Gastroesophageal sphincter (tissue), 3 donors: ENCODE measurements around the gene LYL1.

Experiments
- POLR2AphosphoS5 ChIP-seq: sonication (generic); formaldehyde crosslinking; IDR thresholded peaks from one replicate; pipeline ENCODE4 v1.6.1; 2017; ENCODE audit warnings: antibody characterized with exemption
- TF ChIP-seq, protein P1 (sequence below), 4 experiments: fragments of 200-600 bp in 2 of 4; fragments of 450-650 bp in 2 of 4; sonication (generic) in 1 of 4; IDR thresholded peaks; one replicate each; pipeline ENCODE4 v1.5.1; 2017 to 2019; ENCODE audit warnings: antibody characterized with exemption in 4 of 4, mild to moderate bottlenecking in 2 of 4, moderate library complexity in 2 of 4

- TF ChIP-seq, protein P1, sequence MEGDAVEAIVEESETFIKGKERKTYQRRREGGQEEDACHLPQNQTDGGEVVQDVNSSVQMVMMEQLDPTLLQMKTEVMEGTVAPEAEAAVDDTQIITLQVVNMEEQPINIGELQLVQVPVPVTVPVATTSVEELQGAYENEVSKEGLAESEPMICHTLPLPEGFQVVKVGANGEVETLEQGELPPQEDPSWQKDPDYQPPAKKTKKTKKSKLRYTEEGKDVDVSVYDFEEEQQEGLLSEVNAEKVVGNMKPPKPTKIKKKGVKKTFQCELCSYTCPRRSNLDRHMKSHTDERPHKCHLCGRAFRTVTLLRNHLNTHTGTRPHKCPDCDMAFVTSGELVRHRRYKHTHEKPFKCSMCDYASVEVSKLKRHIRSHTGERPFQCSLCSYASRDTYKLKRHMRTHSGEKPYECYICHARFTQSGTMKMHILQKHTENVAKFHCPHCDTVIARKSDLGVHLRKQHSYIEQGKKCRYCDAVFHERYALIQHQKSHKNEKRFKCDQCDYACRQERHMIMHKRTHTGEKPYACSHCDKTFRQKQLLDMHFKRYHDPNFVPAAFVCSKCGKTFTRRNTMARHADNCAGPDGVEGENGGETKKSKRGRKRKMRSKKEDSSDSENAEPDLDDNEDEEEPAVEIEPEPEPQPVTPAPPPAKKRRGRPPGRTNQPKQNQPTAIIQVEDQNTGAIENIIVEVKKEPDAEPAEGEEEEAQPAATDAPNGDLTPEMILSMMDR (IDR thresholded peaks at IDR 0.05) = peak in 2 of 4 experiments; percentile 14 to 26
- peak; percentile 77 for TF ChIP-seq POLR2AphosphoS5
Measured at GRCh38 chr19:13102666-13103580, at the start of gene LYL1.
